Measurements from ENCODE around the gene CCDC87.
A peak's percentile ranks its signal among the peaks of the same experiment; 100 is the strongest.
"Not testable (repeated sequence)": the region's sequence is repeated elsewhere in the genome, so short reads cannot be mapped to it uniquely, and the experiment has no call there.

The CCDC87 gene, protein sequence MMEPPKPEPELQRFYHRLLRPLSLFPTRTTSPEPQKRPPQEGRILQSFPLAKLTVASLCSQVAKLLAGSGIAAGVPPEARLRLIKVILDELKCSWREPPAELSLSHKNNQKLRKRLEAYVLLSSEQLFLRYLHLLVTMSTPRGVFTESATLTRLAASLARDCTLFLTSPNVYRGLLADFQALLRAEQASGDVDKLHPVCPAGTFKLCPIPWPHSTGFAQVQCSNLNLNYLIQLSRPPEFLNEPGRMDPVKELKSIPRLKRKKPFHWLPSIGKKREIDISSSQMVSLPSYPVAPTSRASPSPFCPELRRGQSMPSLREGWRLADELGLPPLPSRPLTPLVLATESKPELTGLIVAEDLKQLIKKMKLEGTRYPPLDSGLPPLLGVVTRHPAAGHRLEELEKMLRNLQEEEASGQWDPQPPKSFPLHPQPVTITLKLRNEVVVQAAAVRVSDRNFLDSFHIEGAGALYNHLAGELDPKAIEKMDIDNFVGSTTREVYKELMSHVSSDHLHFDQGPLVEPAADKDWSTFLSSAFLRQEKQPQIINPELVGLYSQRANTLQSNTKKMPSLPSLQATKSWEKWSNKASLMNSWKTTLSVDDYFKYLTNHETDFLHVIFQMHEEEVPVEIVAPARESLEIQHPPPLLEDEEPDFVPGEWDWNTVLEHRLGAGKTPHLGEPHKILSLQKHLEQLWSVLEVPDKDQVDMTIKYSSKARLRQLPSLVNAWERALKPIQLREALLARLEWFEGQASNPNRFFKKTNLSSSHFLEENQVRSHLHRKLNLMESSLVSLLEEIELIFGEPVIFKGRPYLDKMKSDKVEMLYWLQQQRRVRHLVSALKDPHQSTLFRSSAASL

DNA sequence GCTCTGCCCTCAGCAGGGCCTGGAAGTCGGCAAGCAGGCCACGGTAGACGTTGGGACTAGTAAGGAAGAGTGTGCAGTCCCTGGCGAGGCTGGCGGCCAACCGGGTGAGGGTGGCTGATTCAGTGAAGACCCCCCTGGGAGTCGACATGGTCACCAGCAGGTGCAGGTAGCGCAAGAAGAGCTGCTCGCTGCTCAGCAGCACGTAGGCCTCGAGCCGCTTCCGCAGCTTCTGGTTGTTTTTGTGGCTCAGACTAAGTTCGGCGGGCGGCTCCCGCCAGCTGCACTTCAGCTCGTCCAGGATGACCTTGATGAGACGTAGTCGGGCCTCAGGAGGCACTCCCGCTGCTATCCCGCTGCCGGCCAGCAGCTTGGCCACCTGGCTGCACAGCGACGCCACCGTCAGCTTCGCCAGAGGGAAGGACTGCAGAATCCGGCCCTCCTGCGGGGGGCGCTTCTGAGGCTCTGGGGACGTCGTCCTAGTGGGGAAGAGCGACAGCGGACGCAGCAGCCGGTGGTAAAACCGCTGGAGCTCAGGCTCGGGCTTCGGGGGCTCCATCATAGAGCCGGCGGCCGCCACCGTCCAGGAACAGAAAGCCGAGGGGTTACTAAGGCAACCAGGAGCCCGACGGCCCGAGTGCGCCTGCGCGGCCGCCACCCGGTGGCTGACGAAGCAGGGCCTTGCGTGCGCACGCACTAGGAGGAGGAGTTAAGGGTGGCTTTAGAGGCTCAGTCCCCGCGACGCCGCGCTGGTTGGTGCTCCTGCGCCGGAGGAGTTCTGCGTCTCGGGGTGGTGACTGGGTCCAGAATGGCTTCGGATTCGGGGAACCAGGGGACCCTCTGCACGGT lies at the start of gene CCDC87, which contains the start of gene CCS:
Gene CCDC87 (minus strand): TSS at position 607 of the 846 bp plus-strand sequence. CDS start 48 bp downstream, at position 559.
Gene CCS (plus strand): TSS at position 729 of the 846 bp plus-strand sequence. CDS start 77 bp downstream, at position 806.
- DNase-seq = peak; percentile 94

DNA sequence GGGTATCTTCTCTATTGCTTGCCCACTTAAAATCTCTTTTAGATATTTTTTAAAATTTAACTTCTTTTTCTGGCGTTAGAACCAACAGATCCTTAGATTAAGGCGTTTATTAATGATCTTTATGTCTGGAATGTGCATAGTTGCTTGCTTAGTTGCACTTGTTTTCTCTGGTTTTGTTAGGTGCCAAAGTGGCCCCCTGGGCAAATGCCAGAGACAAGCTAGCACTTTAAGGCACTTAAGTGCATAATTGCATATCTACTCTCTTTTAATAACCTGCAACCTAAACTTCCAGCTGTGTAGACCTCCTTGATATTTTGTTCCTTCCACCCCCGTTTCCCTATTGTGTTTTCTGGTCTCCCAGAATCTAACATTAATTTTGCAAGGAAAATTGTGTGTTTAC lies 49.0 kb upstream of the CCDC87 start:
- DNase-seq = peak; percentile 38

DNA sequence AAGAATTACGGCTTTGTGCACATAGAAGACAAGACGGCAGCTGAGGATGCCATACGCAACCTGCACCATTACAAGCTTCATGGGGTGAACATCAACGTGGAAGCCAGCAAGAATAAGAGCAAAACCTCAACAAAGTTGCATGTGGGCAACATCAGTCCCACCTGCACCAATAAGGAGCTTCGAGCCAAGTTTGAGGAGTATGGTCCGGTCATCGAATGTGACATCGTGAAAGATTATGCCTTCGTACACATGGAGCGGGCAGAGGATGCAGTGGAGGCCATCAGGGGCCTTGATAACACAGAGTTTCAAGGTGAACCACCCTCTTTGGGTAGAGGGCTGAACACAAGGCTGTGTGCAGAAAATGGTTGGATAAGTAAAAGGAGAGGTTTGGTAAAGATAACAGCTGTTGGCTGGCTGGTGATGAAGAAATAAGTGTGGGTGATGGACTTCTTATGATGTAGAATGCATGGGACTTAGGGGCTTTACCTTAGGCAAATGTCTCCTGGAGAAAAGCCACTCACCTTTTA lies 47.0 kb upstream of the CCDC87 start:
- DNase-seq = not testable (repeated sequence)

DNA sequence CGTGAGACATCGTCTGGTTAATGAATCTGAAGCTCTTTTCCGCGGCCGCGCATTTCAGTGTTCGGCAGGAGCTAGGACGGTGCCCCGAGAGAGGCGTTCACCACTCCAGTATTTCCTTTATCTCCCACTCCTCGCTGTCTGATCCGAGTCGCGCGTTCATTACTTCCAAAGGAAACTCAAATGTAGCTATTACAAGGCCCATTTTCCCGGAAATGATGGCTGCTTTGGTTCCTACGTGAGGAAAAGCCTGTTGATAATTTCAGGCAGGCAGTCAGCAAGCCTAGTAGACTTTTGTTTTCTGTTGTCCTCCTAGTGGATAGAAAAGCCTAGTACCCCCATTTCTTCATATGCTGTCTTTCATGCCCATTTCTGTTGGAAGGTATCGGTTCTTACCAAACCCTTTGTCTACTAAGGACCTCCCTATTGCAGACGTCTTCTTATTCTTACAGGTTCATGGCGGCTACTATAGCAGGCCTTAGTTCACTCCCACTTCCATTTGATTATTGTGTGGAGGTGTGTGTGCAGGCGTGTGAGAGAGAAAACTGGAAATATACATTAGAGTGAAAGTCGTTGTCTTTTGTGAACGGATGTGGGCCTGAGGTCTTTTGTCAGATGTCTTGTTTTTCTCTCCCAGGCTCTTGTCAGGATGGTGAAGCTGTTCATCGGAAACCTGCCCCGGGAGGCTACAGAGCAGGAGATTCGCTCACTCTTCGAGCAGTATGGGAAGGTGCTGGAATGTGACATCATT lies 46.4 kb upstream of the CCDC87 start:
- DNase-seq = peak; percentile 13

DNA sequence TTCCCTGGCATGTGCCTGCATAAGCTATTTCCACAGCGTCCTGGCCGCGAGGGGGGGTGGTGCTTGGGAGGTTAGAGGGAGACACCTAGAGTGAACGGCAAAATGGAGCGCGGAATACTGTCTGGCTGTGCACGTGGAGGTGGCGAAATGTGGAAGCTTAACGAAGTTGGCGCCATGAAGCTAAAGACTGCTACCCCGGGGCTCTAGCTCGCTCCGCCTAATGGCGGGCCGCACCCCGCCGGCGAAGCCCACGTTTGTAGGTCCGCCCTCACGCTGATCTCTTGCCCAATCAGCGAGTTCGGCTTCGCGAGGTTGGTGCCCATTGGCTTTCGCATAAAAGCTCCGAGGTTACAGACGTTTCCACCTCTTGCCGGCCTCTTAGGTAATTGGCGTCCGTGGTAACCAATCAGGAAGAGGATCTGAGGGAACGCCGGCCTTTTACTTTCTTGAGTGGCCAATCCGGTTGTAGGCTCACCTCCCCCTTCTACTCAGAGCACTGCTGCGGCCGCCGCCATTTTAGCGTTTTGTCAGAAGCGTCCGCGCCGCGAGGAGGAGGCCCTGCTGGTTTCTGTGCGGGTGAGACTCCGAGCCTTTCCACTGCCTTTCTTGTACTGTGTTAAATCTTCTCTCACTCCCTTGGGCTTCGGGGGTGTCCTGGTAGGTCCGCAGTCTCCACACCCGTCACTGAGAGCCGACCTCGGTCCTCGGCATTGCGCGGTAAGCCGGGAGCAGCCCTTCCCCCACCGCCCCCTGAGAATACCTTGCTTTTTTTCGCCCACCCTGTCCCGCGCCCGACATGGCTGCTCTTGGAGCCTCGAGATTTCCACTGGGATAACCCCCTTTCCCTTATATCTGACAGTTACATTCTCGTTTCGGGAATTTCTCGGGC lies 45.6 kb upstream of the CCDC87 start, which contains the start of gene RBM4:
Gene RBM4 (plus strand): TSS at position 527 of the 889 bp plus-strand sequence. CDS start 1,009 bp downstream, outside the sequence.
- peak; percentile 99 for DNase-seq

DNA sequence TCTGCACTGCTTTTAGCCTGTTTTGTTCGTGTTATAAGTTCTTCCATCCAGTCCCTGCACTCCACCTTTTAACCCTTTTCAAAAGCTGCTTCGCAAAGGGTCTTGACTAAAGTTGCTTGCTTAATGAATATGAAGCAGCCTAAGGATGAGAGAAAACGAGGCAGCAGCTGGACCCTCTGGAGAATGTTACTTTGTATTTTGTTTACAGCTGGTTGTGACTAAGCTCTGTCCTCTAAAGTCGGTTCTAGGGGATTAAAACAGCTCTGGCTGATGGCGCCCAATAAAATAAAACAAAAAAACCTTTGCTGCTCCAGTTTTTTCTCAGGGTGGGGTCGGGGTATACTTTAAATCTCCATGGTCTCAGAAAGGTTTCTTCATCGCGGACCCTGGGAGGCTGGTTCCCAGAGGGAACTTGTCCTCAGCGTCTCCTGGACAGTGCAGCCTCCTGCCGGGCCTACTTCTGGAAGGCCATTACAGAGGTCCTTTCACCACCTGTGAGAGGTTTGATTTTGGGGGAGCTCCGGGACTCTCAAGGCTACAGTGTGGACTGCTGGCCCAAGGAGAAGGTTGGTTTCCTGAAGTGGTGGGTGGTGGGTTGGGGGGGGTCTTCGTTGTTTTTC lies 44.8 kb upstream of the CCDC87 start:
- no peak for DNase-seq

DNA sequence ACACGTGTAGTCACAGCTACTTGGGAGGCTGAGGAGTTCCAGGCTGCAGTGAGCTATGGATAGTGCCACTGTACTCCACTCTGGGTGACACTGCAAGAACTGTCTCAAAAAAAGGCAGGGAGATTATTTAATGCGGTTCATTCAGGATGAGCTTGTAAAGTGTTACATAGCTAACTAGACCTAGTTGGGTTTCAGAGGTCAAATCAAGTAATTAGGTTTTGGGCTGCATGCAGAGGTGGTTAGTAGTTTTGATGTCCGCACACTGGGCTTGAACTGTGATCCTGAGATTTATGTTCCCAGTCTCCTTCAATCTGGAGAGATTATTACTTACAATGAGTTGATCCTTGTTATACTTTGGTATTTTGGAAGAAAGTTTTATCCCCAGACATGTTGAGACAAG lies 43.5 kb upstream of the CCDC87 start:
- DNase-seq = no peak

DNA sequence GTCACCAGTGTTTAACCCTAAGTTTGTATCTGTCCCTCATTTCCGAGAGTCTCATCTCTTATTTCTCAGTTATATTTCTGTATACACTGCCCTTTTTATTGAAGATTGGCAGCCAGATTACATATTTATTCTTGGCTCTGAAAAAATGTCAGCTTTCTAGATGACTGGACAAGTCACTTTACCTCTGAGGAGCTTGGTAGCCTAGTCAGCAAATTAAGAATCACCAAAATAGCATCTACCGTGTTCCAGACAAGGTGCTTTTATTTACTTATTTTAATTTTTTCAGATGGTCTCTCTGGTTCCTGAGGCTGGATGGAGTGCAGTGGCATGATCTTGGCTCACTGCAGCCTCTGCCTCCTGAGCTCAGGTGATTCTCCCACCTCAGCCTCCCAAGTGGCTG lies 40.1 kb upstream of the CCDC87 start:
- DNase-seq = no peak

DNA sequence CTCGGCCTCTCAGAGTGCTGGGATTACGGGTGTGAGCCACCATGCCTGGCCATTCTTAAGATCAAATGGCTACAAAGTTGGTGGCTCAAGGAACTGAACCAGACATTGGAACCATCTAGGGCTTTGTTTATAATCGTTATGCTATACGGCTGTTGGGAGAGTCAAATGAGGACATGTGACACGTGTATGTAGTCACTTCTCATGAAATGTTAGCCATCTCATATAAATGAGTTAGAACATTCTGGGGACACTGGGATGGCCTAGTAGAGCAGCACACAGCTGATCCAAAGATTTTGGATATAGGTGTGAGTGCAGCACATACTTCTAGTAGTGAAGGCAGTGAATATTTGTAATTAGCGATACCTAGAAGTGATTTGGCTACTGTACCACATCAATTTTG lies 39.0 kb upstream of the CCDC87 start:
- no peak for DNase-seq

DNA sequence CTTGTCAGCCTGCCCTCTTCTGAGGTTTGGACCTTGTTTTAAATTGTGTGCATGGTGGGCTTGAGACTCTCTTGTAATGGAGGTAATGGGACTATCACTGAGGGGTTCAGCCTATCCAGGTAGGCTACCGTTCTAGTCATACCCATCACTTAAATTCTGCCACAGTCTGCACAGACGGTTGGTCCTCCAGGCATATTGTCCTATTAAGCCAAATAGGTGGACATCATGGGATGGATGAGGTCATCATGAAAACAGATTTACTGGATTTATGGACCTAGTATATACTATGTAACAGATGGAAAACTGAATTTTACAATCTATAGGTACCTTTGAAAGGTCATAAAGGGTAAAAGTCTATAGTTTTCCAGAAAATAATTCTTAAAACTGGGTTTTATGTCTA lies 36.5 kb upstream of the CCDC87 start:
- DNase-seq = no peak

DNA sequence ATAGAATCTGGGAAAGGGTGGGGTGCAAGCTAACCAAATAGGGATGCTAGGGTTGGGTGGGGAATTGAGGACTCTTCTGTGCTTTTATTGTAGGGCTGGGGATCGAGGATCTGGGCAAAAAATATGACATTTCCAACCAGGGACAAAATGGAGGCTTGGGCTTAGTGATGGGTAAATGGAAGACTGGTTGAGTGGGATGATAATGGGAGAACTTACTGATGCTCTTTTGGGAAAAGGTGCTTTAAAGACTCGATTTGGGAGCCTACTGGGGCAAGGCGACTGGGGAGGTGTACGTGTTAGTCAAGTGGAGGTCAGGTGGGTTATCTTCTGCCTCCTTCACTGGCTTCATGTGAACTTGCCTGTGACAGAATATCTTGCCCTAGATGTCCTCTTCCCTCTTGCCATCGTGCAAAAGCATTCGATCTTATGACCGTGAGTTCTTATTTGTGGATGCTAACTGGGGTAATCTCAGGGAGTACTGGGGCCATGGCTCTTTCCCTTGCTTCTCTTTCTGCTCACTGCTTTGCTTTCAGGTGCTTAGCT lies 35.3 kb upstream of the CCDC87 start:
- no peak for DNase-seq

DNA sequence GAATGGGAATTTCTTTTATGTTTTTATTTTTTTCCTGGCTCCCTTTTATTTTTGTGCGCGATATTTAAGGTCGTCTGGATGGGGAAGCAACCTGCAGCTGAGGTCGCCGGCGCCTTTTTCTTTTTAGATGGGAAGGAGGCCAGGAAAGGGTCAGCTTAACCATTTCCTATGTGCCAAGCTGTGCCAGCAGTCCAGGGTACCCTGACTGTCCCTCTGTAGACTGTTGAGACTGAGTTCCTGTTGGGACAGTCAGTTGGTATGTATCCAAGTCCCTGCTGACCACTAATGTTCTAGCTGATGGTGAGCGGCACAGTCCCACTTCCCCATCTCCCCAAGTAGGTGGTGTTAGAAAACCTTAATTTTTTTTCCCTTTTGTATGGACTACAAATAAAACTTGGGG lies 34.1 kb upstream of the CCDC87 start:
- no peak for DNase-seq

DNA sequence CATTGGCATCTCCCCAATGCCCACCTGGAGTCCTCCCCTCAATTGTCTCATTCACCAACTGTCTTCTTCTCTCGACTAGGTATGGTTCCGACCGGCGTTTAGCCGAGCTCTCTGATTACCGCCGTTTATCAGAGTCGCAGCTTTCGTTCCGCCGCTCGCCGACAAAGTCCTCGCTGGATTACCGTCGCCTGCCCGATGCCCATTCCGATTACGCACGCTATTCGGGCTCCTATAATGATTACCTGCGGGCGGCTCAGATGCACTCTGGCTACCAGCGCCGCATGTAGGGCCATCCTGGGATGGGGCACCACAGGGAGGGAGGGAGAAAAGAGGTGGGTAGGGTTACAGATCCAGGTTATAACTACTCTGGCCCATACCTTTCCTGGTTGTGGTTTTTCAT lies 33.5 kb upstream of the CCDC87 start:
- DNase-seq = no peak

DNA sequence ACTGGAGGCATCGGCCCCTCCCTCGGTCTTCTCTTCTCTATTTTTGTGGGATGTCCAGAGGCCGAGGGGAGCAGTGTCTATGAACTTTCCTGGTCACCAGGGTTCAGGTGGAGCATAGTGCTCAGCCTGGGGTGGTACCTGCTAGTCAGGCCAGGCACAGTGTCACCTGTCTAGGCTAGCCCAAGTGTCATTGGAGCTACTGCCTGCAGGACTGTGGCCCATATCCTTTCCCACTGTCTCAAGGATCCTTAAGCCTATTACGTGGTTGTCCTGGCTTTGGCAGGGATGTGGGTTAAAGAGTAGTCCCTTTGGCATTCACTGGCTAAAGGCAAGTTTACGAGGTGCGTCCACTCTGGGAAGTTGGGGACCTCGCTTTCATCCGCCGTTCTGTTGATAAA lies 32.9 kb upstream of the CCDC87 start:
- DNase-seq = no peak

DNA sequence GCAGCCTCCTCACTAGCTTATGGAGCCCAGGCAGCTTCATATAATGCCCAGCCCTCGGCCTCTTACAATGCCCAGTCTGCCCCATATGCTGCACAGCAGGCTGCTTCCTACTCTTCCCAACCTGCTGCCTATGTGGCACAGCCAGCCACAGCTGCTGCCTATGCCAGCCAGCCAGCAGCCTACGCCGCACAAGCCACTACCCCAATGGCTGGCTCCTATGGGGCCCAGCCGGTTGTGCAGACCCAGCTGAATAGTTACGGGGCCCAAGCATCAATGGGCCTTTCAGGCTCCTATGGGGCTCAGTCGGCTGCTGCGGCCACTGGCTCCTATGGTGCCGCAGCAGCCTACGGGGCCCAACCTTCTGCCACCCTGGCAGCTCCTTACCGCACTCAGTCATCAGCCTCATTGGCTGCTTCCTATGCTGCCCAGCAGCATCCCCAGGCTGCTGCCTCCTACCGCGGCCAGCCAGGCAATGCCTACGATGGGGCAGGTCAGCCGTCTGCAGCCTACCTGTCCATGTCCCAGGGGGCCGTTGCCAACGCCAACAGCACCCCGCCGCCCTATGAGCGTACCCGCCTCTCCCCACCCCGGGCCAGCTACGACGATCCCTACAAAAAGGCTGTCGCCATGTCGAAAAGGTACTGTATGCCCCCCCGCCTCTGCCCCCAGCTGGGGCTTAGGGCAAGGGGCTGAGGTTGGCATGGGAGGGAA lies 32.3 kb upstream of the CCDC87 start:
- DNase-seq = no peak

DNA sequence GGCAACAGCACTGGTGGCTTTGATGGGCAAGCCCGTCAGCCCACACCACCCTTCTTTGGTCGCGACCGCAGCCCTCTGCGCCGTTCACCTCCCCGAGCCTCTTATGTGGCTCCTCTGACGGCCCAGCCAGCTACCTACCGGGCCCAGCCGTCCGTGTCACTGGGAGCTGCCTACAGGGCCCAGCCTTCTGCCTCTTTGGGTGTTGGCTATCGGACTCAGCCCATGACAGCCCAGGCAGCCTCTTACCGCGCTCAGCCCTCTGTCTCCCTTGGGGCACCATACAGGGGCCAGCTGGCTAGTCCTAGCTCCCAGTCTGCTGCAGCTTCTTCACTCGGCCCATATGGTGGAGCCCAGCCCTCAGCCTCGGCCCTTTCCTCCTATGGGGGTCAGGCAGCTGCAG lies 31.6 kb upstream of the CCDC87 start:
- no peak for DNase-seq

DNA sequence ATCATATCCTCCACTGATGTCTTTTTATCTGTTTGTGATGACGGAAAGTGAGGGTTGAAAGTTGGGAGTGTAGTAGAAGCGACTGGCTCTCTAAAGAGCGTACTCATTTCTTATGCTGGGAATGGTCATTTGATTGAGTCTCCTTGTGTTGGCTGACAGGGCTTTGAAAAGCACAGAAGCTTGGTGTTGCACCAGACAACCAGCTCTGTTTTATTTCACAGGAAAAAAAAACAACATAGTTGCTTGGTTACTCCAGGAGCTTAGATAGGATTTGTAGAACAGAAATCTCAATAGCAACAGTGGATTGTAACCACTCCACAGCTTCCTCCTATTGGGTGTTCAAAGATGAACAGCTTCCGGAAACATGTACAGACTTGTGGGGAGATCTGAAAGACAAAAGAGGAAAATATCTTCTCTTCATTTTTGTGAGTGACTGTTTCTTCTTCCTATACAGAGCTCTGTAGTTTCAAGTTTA lies 26.3 kb upstream of the CCDC87 start:
- no peak for DNase-seq

DNA sequence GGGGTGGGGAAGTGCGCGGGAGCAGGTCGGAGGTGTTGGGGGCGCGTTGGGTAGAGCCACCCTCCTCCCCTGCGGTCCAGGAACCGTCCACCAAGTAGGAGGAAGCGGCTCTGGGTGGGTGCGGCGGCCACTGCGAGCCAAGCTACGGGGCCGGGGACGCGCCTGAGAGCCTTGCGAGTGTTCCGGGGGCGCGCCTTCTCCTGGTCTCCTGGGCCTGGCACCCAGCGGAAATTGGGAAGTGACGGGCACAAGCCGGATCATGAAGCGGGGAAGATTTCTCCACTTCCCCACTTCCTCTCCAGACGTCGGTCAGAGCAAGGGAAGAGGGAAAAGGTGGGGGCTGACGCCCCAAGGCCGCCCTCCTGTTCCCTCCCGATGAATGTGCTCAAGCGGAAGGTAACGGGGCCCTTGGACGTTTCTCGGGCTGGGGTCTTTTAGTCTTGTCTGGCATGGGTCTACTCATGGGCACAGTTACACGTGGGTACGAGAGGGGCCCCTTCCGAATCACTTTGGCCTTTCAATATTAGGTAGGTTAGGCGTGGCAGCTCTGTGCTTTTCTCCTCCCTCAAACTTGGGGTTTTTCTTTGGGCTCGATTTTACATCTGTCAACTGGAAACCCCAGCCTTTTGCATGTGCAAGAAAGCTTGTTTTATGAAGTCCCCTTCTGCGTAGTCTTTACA lies 24.4 kb upstream of the CCDC87 start:
- DNase-seq = no peak
